IMR-90 (cell line): ENCODE results near the gene ZMIZ1. TPM values are rescaled to one million over a fixed set of nuclear protein-coding genes. Genes with fewer than 3 reads are reported as not detected.

Source experiments
- ATAC-seq: fragments of 200-7000 bp; cut with Tn5 transposase; 2 replicates; pipeline ENCODE4 v1.9.1; 2020; ENCODE audit warnings: low read depth, mild to moderate bottlenecking, moderate library complexity
- BruUV-seq: library from RNA; stranded (reverse); fragments of 400-500 nt; replicated peaks from 2 replicates; lab custom pipeline; 2021; lab: Mats Ljungman, UMichigan
- CTCF ChIA-PET: fragments of 300-600 bp; formaldehyde crosslinking; extraction: SDS; loops from one replicate; lab custom pipeline; 2021; ENCODE audit warnings: antibody characterized with exemption; lab: Yijun Ruan, JAX
- POLR2A ChIA-PET: fragments of 300-600 bp; sonication (Branson Sonifier 250); formaldehyde crosslinking; loops from one replicate; lab custom pipeline; 2022; ENCODE audit warnings: antibody characterized with exemption; ENCODE audit not compliant: unreplicated experiment; lab: Charles Lee
- DNase-seq: peaks from one replicate; pipeline ENCODE4 v3.0.0; 2013
- H2AFZ ChIP-seq: replicated peaks from 2 replicates; pipeline ENCODE3; 2013; ENCODE audit warnings: low read length, mild to moderate bottlenecking; ENCODE audit not compliant: poor library complexity
- H2AK5ac ChIP-seq: 2 replicates; pipeline ENCODE4 v1.6.1; 2013; ENCODE audit warnings: low read depth, low read length, inconsistent platforms
- H2AK9ac ChIP-seq: replicated peaks from 2 replicates; pipeline ENCODE3; 2013; ENCODE audit warnings: mild to moderate bottlenecking, low read depth, low read length, moderate library complexity; ENCODE audit not compliant: poor library complexity
- H2BK120ac ChIP-seq: 2 replicates; pipeline ENCODE4 v1.6.1; 2013; ENCODE audit warnings: low read depth, low read length, inconsistent platforms
- H2BK15ac ChIP-seq: 3 replicates; pipeline ENCODE4 v1.6.1; 2013; ENCODE audit warnings: low read depth, low read length, inconsistent platforms
- H2BK20ac ChIP-seq: 2 replicates; pipeline ENCODE4 v1.6.1; 2013; ENCODE audit warnings: low read depth, mild to moderate bottlenecking, inconsistent platforms, low read length, moderate library complexity
- H2BK5ac ChIP-seq: 2 replicates; pipeline ENCODE4 v1.6.1; 2013; ENCODE audit warnings: mild to moderate bottlenecking, low read depth, low read length, inconsistent platforms; ENCODE audit not compliant: poor library complexity, severe bottlenecking
- H3K14ac ChIP-seq: replicated peaks from 2 replicates; pipeline ENCODE4 v1.6.1; 2013; ENCODE audit warnings: low read depth, low read length, inconsistent platforms
- H3K18ac ChIP-seq: 2 replicates; pipeline ENCODE4 v1.6.1; 2013; ENCODE audit warnings: low read depth, low read length, control low read depth
- H3K23ac ChIP-seq: 2 replicates; pipeline ENCODE4 v1.6.1; 2013; ENCODE audit warnings: low read depth, low read length, inconsistent platforms
- H3K27ac ChIP-seq: 2 replicates; pipeline ENCODE4 v1.5.1; 2013; ENCODE audit warnings: mild to moderate bottlenecking, control low read depth, low read length; ENCODE audit not compliant: insufficient read depth
- H3K27me3 ChIP-seq: 2 replicates; pipeline ENCODE4 v1.6.1; 2013; ENCODE audit warnings: low read length; ENCODE audit not compliant: control insufficient read depth, insufficient read depth
- H3K36me3 ChIP-seq: 2 replicates; pipeline ENCODE4 v1.6.1; 2013; ENCODE audit warnings: low read length, mixed read lengths; ENCODE audit not compliant: control insufficient read depth, insufficient read depth
- H3K4ac ChIP-seq: 2 replicates; pipeline ENCODE4 v1.6.1; 2013; ENCODE audit warnings: low read depth, low read length, inconsistent platforms
- H3K4me1 ChIP-seq: 2 replicates; pipeline ENCODE4 v1.6.1; 2013; ENCODE audit warnings: low read length, mixed read lengths; ENCODE audit not compliant: control insufficient read depth, insufficient read depth
- H3K4me2 ChIP-seq: 2 replicates; pipeline ENCODE4 v1.6.1; 2013; ENCODE audit warnings: low read depth, mild to moderate bottlenecking, control low read depth, low read length, moderate library complexity
- H3K4me3 ChIP-seq: 2 replicates; pipeline ENCODE4 v1.5.1; 2013; ENCODE audit warnings: low read depth, mild to moderate bottlenecking, control low read depth, low read length, moderate library complexity; ENCODE audit not compliant: insufficient read depth
- H3K56ac ChIP-seq: 2 replicates; pipeline ENCODE4 v1.6.1; 2013; ENCODE audit warnings: low read length, inconsistent platforms; ENCODE audit not compliant: insufficient read depth; ENCODE audit errors: extremely low read depth
- H3K79me1 ChIP-seq, 2 experiments: 2 replicates each; pipeline ENCODE4 v1.6.1; 2013; ENCODE audit warnings: low read length in 2 of 2, inconsistent platforms in 1 of 2, low read depth in 1 of 2
- H3K9ac ChIP-seq: 2 replicates; pipeline ENCODE4 v1.6.1; 2013; ENCODE audit warnings: low read depth, low read length, control low read depth
- H3K9me1 ChIP-seq: 2 replicates; pipeline ENCODE4 v1.6.1; 2013; ENCODE audit warnings: low read length, inconsistent platforms; ENCODE audit not compliant: insufficient read depth
- H3K9me3 ChIP-seq: 2 replicates; pipeline ENCODE4 v1.6.1; 2013; ENCODE audit warnings: low read length; ENCODE audit not compliant: control insufficient read depth, insufficient read depth
- H4K20me1 ChIP-seq: 2 replicates; pipeline ENCODE4 v1.6.1; 2013; ENCODE audit warnings: low read length, inconsistent platforms; ENCODE audit not compliant: insufficient read depth
- H4K5ac ChIP-seq: 2 replicates; pipeline ENCODE4 v1.6.1; 2013; ENCODE audit warnings: mild to moderate bottlenecking, low read depth, low read length, control low read depth
- H4K8ac ChIP-seq, 2 experiments: 2 replicates each; pipeline ENCODE4 v1.6.1; 2013; ENCODE audit warnings: low read depth in 2 of 2, low read length in 2 of 2, control low read depth in 1 of 2, inconsistent platforms in 1 of 2
- H4K91ac ChIP-seq: 2 replicates; pipeline ENCODE4 v1.6.1; 2013; ENCODE audit warnings: low read depth, low read length, inconsistent platforms; ENCODE audit not compliant: insufficient read depth
- BHLHE40 ChIP-seq: fragments of 150-350 bp; IDR thresholded peaks from 2 replicates; pipeline ENCODE4 v1.6.1; 2016; ENCODE audit warnings: mild to moderate bottlenecking, low read depth, low read length
- FOS ChIP-seq: fragments of 150-350 bp; IDR thresholded peaks from 2 replicates; pipeline ENCODE4 v1.6.1; 2016; ENCODE audit warnings: low read depth, low read length
- MAZ ChIP-seq: IDR thresholded peaks from 2 replicates; pipeline ENCODE4 v1.6.1; 2012; ENCODE audit warnings: low read depth, mild to moderate bottlenecking, low read length, improper control_type of control experiment, moderate library complexity, borderline replicate concordance
- MXI1 ChIP-seq: IDR thresholded peaks from 2 replicates; pipeline ENCODE4 v1.6.1; 2012; ENCODE audit warnings: low read depth, mild to moderate bottlenecking, low read length, moderate library complexity, borderline replicate concordance
- NFE2L2 ChIP-seq: fragments of 150-350 bp; IDR thresholded peaks from 2 replicates; pipeline ENCODE4 v1.6.1; 2016; ENCODE audit warnings: low read depth, mild to moderate bottlenecking, low read length
- POLR2A ChIP-seq: IDR thresholded peaks from 2 replicates; pipeline ENCODE4 v1.6.1; 2012; ENCODE audit warnings: mild to moderate bottlenecking, low read depth, low read length
- RAD21 ChIP-seq: IDR thresholded peaks from 2 replicates; pipeline ENCODE4 v1.6.1; 2012; ENCODE audit warnings: low read length, improper control_type of control experiment
- WGBS, 2 experiments: methylation state at CpG; one replicate each; pipeline versions ENCODE4 v1.1.5 to v1.1.7; 2013; ENCODE audit warnings: missing lambda C conversion rate in 2 of 2; ENCODE audit not compliant: insufficient read length in 1 of 2; ENCODE audit errors: extremely low coverage in 2 of 2; 5-methylcytosine and 5-hydroxymethylcytosine counted together
- dilution Hi-C: fragments of 300-500 bp; cut with HindIII; formaldehyde crosslinking; loops from one replicate; pipeline ENCODE4 v1.14.3; 2018; ENCODE audit warnings: low sequenced_read_pairs; ENCODE audit not compliant: unreplicated experiment
- in situ Hi-C: fragments of 300-500 bp; cut with MboI; formaldehyde crosslinking; loops from 3 replicates; pipeline ENCODE4 v1.14.3; 2019; ENCODE audit warnings: low sequenced_read_pairs, inconsistent platforms, mixed read lengths
- intact Hi-C: fragments of 100-400 bp; cut with micrococcal nuclease; formaldehyde crosslinking; loops from 2 replicates; pipeline ENCODE4 v1.10.0; 2022
- polyA plus RNA-seq, 3 experiments: library from polyadenylated mRNA; depleted of rRNA; stranded (reverse); fragments of >200 nt; gene quantifications; 2 replicates each; pipeline ENCODE4 v1.2.3, GENCODE V29; 2012; ENCODE audit warnings: low replicate concordance in 1 of 3
- total RNA-seq: library from RNA; depleted of rRNA; stranded (reverse); fragments of >200 nt; gene quantifications from 2 replicates; pipeline ENCODE4 v1.2.3, GENCODE V29; 2012

Gene ZMIZ1
- total and polyA plus RNA-seq, 2 of the 4 experiments (the other 2 are of a cell fraction) = 6.6 to 48.7 TPM

DNA sequence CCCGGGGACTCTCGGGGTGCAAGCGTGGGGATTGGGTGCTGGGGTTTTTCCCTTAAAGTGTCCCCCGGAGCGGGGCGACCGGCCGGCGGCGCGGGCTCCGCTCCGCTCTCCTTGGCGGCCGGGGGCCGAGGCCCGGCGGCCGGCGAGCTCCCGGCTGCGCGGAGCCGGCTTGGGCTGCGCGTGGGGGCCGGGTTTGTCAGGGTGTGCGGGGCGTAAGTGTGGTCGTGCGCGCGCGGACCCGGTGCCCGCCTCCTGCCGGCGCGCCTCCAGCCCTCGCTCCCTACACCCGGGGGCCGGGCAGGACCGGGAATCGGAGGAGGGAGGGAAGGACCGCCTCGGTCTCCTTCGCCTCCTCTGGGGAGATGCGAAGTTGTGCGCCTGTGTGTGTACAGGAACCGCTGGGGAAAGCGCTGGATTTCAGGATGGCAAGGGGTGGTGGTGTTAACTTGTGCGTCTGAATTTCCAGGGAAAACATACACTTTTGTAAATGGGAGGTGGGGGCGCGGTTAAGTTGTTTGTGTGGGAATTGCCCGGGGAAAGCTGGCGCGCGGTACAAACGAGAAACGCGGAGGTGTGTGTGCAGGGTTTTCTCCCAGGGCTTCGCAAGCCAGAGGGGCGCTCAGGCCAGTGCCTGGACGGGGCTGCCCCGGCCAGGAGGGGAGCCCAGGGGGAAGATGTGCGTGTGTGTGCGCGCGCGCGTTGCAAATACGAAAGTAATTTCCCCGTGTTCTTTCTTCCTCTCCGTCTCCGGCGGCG is 737 bp downstream of the ZMIZ1 start:
- TF ChIP-seq POLR2A (peak; percentile 12; the same call in 1 of the 2 replicates), BHLHE40 (no peak), RAD21 (peak; percentile 6; the same call in 1 of the 2 replicates), MAZ (no peak), NFE2L2 (no peak), FOS (no peak), MXI1 (no peak)
- in situ Hi-C loops = loop anchor here (5.0 to 10.0 kb wide), 2 partner anchors 68 to 1025 kb away; no protein-coding TSS in a partner anchor
- CTCF ChIA-PET = no interaction called here
- peak overlapping the region; percentile 74 for H2AFZ ChIP-seq
- 0% methylated on average over 34 of the region's 77 CpGs; no CpG with 5 or more reads in 1 of the 2 experiments for WGBS, 2 experiments
- no peaks in the 10 kb centered on the region for H3K36me3 ChIP-seq
- POLR2A ChIA-PET = no interaction called here
- peak overlapping the region; percentile 84 for H4K5ac ChIP-seq
- H3K4ac ChIP-seq = peak overlapping the region; percentile 98
- peak overlapping the region; percentile 92 for H4K91ac ChIP-seq
- dilution Hi-C loops = no loop called here
- H2AK5ac ChIP-seq = peak overlapping the region; percentile 89
- peaks cover 19% of the 10 kb centered on the region for H3K9me1 ChIP-seq
- peak overlapping the region; percentile 49; the same call in 1 of the 2 replicates for H3K4me2 ChIP-seq
- peak overlapping the region; percentile 92 for H3K23ac ChIP-seq
- intact Hi-C loops = loop anchor here (2.0 to 10.0 kb wide), 12 partner anchors 43 to 1023 kb away; no protein-coding TSS in a partner anchor
- H3K79me1 ChIP-seq = peaks cover 0 to 47% of the 10 kb centered on the region in 2 experiments; a peak in 2 of 4 replicates
- H2BK20ac ChIP-seq = no peak overlapping the region
- no peaks in the 10 kb centered on the region for H3K27me3 ChIP-seq
- H3K27ac ChIP-seq = peak overlapping the region; percentile 99
- peak overlapping the region; percentile 100 for H3K9ac ChIP-seq
- H3K4me1 ChIP-seq = peaks cover 27% of the 10 kb centered on the region
- H4K8ac ChIP-seq = peak overlapping the region; percentile 47 to 79; a peak in 2 of 4 replicates
- H2BK5ac ChIP-seq = peak overlapping the region; percentile 97
- H3K14ac ChIP-seq = peak overlapping the region; percentile 96
- no peaks in the 10 kb centered on the region for H3K9me3 ChIP-seq
- BruUV-seq = no TSS peak
- H2AK9ac ChIP-seq = peak overlapping the region; percentile 95
- peak overlapping the region; percentile 82 for H2BK120ac ChIP-seq
- H3K56ac ChIP-seq = peak overlapping the region; percentile 85
- DNase-seq = no peak
- H3K18ac ChIP-seq = peak overlapping the region; percentile 98
- H3K4me3 ChIP-seq = peak overlapping the region; percentile 99
- ATAC-seq = peak; percentile 3
- H4K20me1 ChIP-seq = peaks cover 46% of the 10 kb centered on the region
- peak overlapping the region; percentile 62; the same call in 1 of the 3 replicates for H2BK15ac ChIP-seq
